Testis (tissue), 3 donors: ENCODE results near the gene CMTM8. TPM values are rescaled to one million over a fixed set of nuclear protein-coding genes. Genes with fewer than 3 reads are reported as not detected.

Source experiments
- DNase-seq: peaks from one replicate; pipeline ENCODE4 v3.0.0-alpha.2; 2019
- H3K27ac ChIP-seq, 2 donors: fragments of 200-600 bp; sonication (generic); one replicate each; pipeline ENCODE4 v1.5.1; 2019
- H3K27me3 ChIP-seq: fragments of 200-600 bp; sonication (generic); one replicate; pipeline ENCODE4 v1.5.1; 2019
- H3K36me3 ChIP-seq: fragments of 200-600 bp; sonication (generic); one replicate; pipeline ENCODE4 v1.5.1; 2017; ENCODE audit warnings: low read depth; ENCODE audit errors: missing control alignments
- H3K4me1 ChIP-seq: fragments of 200-600 bp; sonication (generic); one replicate; pipeline ENCODE4 v1.5.1; 2019
- H3K4me3 ChIP-seq, 2 donors: fragments of 200-600 bp; sonication (generic); one replicate each; pipeline ENCODE4 v1.5.1; 2017 to 2019
- H3K9me3 ChIP-seq: fragments of 200-600 bp; sonication (generic); one replicate; pipeline ENCODE4 v1.5.1; 2017
- POLR2A ChIP-seq: fragments of 450-650 bp; IDR thresholded peaks from one replicate; pipeline ENCODE4 v1.6.1; 2017; ENCODE audit warnings: antibody characterized with exemption, mild to moderate bottlenecking, moderate library complexity
- WGBS, 2 donors: methylation state at CpG; one replicate each; pipeline ENCODE4 v1.1.5; 2018; 5-methylcytosine and 5-hydroxymethylcytosine counted together
- intact Hi-C: fragments of 100-400 bp; cut with DNase I; formaldehyde crosslinking; loops from one replicate; pipeline ENCODE4 v1.15.1; 2023; ENCODE audit warnings: low total_unique reads
- polyA plus RNA-seq: library from polyadenylated mRNA; stranded (reverse); fragments of 350-450 nt; fragmentation: Illumina TruSeq; extraction: RNeasy Lipid Tissue Mini Kit (QIAGEN cat#74804); gene quantifications from one replicate; pipeline ENCODE4 v1.2.3, GENCODE V29; 2014; ENCODE audit warnings: low read depth, low replicate concordance; ENCODE audit not compliant: insufficient read depth
- total RNA-seq, 2 donors: library from RNA; depleted of rRNA; stranded (reverse); fragments of >200 nt; gene quantifications; one replicate each; pipeline ENCODE4 v1.2.3, GENCODE V29; 2016
- TF ChIP-seq, protein P1 (sequence below), 3 experiments: fragments of 450-650 bp in 2 of 3; fragments of 200-600 bp in 1 of 3; sonication (generic) in 1 of 3; IDR thresholded peaks; one replicate each; pipeline ENCODE4 v1.5.1; 2016 to 2019; ENCODE audit warnings: antibody characterized with exemption in 3 of 3, mild to moderate bottlenecking in 2 of 3, moderate library complexity in 1 of 3

Gene CMTM8
- total and polyA plus RNA-seq, 3 donors from 2014 or later, result 1.8 to 6.8 (median 2.5) TPM

DNA sequence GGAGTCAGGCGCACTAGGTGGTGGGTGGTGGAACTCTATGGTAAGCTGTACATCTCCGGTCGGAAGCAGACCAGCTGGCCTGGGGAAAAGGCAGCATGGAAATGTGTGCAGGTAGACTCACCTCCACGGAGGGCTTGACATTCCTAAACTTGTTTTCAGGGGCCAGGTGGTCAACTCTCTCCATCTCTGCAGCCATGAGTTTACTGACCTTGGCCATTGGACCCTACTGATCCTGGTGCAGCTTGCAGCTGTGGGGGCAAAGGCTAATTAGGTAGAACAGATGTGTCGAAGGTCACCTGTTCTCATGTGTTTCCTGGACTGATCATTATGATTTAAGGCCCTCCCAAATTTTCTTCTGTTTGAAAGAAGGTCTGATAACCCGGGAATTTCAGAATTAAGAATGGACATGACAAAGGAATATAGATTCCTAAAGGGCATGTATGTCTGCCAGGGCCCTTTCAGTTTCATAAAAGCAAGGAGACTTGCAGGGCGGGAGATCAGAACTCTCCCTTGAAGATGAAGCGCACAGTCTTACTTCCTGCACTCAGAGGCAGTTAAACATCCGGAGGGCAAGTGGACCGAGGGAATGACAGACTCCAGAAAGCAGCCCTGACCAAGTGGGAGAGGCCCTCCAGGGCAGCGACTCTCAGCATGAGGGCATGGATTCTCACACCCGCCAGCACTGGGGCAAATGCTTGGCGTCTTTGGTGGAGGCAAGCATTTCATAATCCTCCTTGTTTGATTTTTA lies 97.1 kb downstream of the CMTM8 start:
- H3K9me3 ChIP-seq, result no peaks in the 10 kb centered on the region
- no peak for TF ChIP-seq POLR2A
- TF ChIP-seq, protein P1, sequence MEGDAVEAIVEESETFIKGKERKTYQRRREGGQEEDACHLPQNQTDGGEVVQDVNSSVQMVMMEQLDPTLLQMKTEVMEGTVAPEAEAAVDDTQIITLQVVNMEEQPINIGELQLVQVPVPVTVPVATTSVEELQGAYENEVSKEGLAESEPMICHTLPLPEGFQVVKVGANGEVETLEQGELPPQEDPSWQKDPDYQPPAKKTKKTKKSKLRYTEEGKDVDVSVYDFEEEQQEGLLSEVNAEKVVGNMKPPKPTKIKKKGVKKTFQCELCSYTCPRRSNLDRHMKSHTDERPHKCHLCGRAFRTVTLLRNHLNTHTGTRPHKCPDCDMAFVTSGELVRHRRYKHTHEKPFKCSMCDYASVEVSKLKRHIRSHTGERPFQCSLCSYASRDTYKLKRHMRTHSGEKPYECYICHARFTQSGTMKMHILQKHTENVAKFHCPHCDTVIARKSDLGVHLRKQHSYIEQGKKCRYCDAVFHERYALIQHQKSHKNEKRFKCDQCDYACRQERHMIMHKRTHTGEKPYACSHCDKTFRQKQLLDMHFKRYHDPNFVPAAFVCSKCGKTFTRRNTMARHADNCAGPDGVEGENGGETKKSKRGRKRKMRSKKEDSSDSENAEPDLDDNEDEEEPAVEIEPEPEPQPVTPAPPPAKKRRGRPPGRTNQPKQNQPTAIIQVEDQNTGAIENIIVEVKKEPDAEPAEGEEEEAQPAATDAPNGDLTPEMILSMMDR (IDR thresholded peaks at IDR 0.05), result no peak
- H3K36me3 ChIP-seq, result no peaks in the 10 kb centered on the region
- H3K27me3 ChIP-seq, result no peaks in the 10 kb centered on the region
- no peak overlapping the region for H3K4me3 ChIP-seq
- H3K4me1 ChIP-seq, result no peaks in the 10 kb centered on the region
- intact Hi-C loops, result no loop called here
- 84% methylated on average over 11 to 13 of the region's 13 CpGs for WGBS, 2 donors
- no peak overlapping the region for H3K27ac ChIP-seq
- no peak for DNase-seq

DNA sequence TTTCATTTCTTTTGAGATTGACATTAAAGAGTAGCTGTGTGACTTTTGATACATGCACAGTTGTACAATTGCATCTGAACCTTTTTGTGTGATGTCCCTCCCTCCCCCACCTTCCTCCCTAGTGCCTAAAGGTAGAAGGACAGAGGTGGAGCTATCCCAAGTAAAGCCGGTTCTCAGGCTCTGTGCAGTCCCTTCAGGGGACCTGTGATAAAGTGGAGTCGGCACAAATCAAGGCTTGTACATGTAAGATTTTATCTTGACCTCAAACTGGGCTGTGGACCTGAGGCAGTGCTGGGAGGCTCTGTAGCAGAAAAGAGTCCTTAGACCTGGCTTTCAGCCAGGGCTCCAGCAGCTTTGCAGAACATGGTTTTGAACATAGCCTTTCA lies 97.6 kb downstream of the CMTM8 start:
- TF ChIP-seq, protein P1 (IDR thresholded peaks at IDR 0.05), result no peak
- TF ChIP-seq POLR2A, result no peak
- no peaks in the 10 kb centered on the region for H3K27me3 ChIP-seq
- H3K27ac ChIP-seq, result no peak overlapping the region
- H3K4me1 ChIP-seq, result no peaks in the 10 kb centered on the region
- 48 to 63% methylated on average over 2 of the region's 2 CpGs for WGBS, 2 donors
- no peak for DNase-seq
- intact Hi-C loops, result no loop called here
- H3K4me3 ChIP-seq, result no peak overlapping the region
- no peaks in the 10 kb centered on the region for H3K9me3 ChIP-seq
- H3K36me3 ChIP-seq, result no peaks in the 10 kb centered on the region

DNA sequence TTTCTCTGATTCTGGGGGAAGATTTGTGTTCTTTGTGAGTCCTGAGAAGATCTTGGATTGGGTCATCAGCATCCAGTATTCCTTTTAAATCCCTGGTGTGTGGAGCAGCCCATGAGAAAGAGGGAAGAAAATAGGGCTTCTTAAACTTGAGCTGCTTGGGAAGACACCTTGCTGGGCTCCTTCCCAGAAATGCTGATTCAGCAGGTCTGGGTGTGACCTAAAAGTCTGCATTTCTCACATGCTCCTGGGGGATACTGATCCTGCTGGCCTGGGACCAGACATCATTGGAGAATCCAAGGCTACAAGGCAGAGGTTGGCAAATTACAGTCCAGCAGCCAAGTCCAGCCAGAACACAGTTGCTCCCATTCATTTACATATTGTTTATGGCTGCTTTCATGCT lies 99.0 kb downstream of the CMTM8 start:
- intact Hi-C loops, result no loop called here
- H3K4me1 ChIP-seq, result no peaks in the 10 kb centered on the region
- no peak for DNase-seq
- no peak overlapping the region for H3K27ac ChIP-seq
- TF ChIP-seq, protein P1 (IDR thresholded peaks at IDR 0.05), result no peak
- TF ChIP-seq POLR2A, result no peak
- no peaks in the 10 kb centered on the region for H3K36me3 ChIP-seq
- no peaks in the 10 kb centered on the region for H3K27me3 ChIP-seq
- no peak overlapping the region for H3K4me3 ChIP-seq
- H3K9me3 ChIP-seq, result no peaks in the 10 kb centered on the region

DNA sequence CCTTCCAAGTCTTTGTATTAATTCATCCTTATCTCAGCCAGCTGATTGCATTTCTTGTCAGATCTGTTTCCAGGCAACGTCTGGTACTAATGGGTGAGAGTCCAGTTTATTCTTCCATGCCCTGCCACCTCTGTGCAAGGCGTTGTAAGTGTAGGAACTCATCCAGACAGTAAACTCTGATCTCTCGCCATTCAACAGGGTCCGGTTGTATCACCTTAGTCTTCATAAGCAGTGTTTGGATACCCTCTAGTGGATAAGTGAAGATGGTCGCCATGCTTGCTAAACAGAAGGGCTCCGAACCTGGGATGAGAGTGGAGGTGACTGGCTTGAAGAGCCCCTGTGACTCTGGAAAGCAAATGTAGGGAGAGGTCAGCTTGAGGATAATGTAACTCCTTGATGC lies 101.6 kb downstream of the CMTM8 start:
- 48 to 53% methylated on average over 6 of the region's 6 CpGs for WGBS, 2 donors
- intact Hi-C loops, result no loop called here
- no peaks in the 10 kb centered on the region for H3K27me3 ChIP-seq
- DNase-seq, result peak; percentile 18
- no peaks in the 10 kb centered on the region for H3K4me1 ChIP-seq
- no peak overlapping the region for H3K27ac ChIP-seq
- H3K4me3 ChIP-seq, result no peak overlapping the region
- H3K9me3 ChIP-seq, result no peaks in the 10 kb centered on the region
- no peaks in the 10 kb centered on the region for H3K36me3 ChIP-seq
- TF ChIP-seq POLR2A, result no peak
- TF ChIP-seq, protein P1 (IDR thresholded peaks at IDR 0.05), result peak in 2 of 3 experiments; percentile 11 to 20
